HEK293 (cell line): Measurements from ENCODE around the gene SYN1.

Source experiments
- CTCF ChIA-PET: fragments of 350-600 bp; formaldehyde crosslinking; extraction: SDS; loops from one replicate; lab custom pipeline; 2021; ENCODE audit warnings: antibody characterized with exemption; lab: Yijun Ruan, JAX
- POLR2A ChIA-PET: fragments of 300-600 bp; formaldehyde crosslinking; extraction: SDS; loops from one replicate; lab custom pipeline; 2020; ENCODE audit warnings: antibody characterized with exemption, inconsistent platforms; lab: Yijun Ruan, JAX
- H3K27ac ChIP-seq: fragments of 200-500 bp; sonication (Bioruptor generic); 2 replicates; pipeline ENCODE4 v1.5.1; 2014; ENCODE audit warnings: low read depth, low read length, control low read depth, inconsistent platforms; ENCODE audit errors: extremely low read depth
- H3K36me3 ChIP-seq, 2 experiments: fragments of 200-500 bp in 1 of 2; sonication (Bioruptor generic) in 1 of 2; 1 replicate in 1 of 2; 2 replicates in 1 of 2; pipeline ENCODE4 v1.5.1; 2014 to 2017; ENCODE audit warnings: inconsistent platforms in 2 of 2, low read length in 2 of 2; ENCODE audit not compliant: control insufficient read depth in 2 of 2, insufficient read depth in 1 of 2
- H3K4me1 ChIP-seq: fragments of 200-500 bp; sonication (Bioruptor generic); 2 replicates; pipeline ENCODE4 v1.5.1; 2014; ENCODE audit warnings: mild to moderate bottlenecking, low read length, inconsistent platforms; ENCODE audit not compliant: control insufficient read depth, insufficient read depth
- H3K4me3 ChIP-seq: 2 replicates; pipeline ENCODE4 v1.5.1; 2011; ENCODE audit warnings: low read depth, mild to moderate bottlenecking, control low read depth, low read length, moderate library complexity
- H3K9me3 ChIP-seq: fragments of 200-500 bp; sonication (Bioruptor generic); 2 replicates; pipeline ENCODE4 v1.5.1; 2014; ENCODE audit warnings: low read depth, low read length, inconsistent platforms; ENCODE audit not compliant: control insufficient read depth, insufficient read depth
- ELK4 ChIP-seq: IDR thresholded peaks from 2 replicates; pipeline ENCODE4 v1.6.1; 2011; ENCODE audit warnings: mild to moderate bottlenecking, low read depth, low read length, borderline replicate concordance
- GFI1B ChIP-seq: fragments of 450-650 bp; formaldehyde crosslinking; IDR thresholded peaks from 2 replicates; pipeline ENCODE4 v1.5.1; 2016; ENCODE audit warnings: missing biosample characterization, missing genetic modification characterization
- GLI4 ChIP-seq: fragments of 450-650 bp; formaldehyde crosslinking; IDR thresholded peaks from 2 replicates; pipeline ENCODE4 v1.5.1; 2016; ENCODE audit warnings: missing biosample characterization, missing genetic modification characterization
- KLF9 ChIP-seq: fragments of 450-650 bp; formaldehyde crosslinking; IDR thresholded peaks from 2 replicates; pipeline ENCODE4 v1.5.1; 2016; ENCODE audit warnings: missing biosample characterization, missing genetic modification characterization, low read depth
- OSR2 ChIP-seq: fragments of 450-650 bp; formaldehyde crosslinking; IDR thresholded peaks from 2 replicates; pipeline ENCODE4 v1.5.1; 2016; ENCODE audit warnings: missing biosample characterization, missing genetic modification characterization
- PBX3 ChIP-seq: sonication (generic); formaldehyde crosslinking; IDR thresholded peaks from 2 replicates; pipeline ENCODE4 v1.8.1; 2022; ENCODE audit warnings: mild to moderate bottlenecking, moderate library complexity, missing genetic modification reagents
- RBAK ChIP-seq: fragments of 450-650 bp; formaldehyde crosslinking; IDR thresholded peaks from 2 replicates; pipeline ENCODE4 v1.5.1; 2016; ENCODE audit warnings: missing biosample characterization, missing genetic modification characterization
- SP7 ChIP-seq: fragments of 450-650 bp; formaldehyde crosslinking; IDR thresholded peaks from 2 replicates; pipeline ENCODE4 v1.5.1; 2016; ENCODE audit warnings: missing biosample characterization, missing genetic modification characterization
- ZBTB11 ChIP-seq: fragments of 450-650 bp; formaldehyde crosslinking; conservative IDR thresholded peaks from 2 replicates; pipeline ENCODE4 v1.5.1; 2016; ENCODE audit warnings: low read depth, missing biosample characterization, missing genetic modification characterization
- ZBTB26 ChIP-seq: fragments of 450-650 bp; formaldehyde crosslinking; optimal IDR thresholded peaks from 2 replicates; pipeline ENCODE3; 2016; ENCODE audit warnings: missing biosample characterization, mild to moderate bottlenecking, missing genetic modification characterization
- ZBTB49 ChIP-seq: fragments of 450-650 bp; formaldehyde crosslinking; IDR thresholded peaks from 2 replicates; pipeline ENCODE4 v1.5.1; 2016; ENCODE audit warnings: missing biosample characterization, missing genetic modification characterization, low read depth
- ZEB2 ChIP-seq: fragments of 450-650 bp; formaldehyde crosslinking; IDR thresholded peaks from 2 replicates; pipeline ENCODE4 v1.5.1; 2016; ENCODE audit warnings: missing biosample characterization, missing genetic modification characterization
- ZNF138 ChIP-seq: fragments of 450-650 bp; formaldehyde crosslinking; IDR thresholded peaks from 2 replicates; pipeline ENCODE4 v1.5.1; 2016; ENCODE audit warnings: missing biosample characterization, missing genetic modification characterization, borderline replicate concordance
- ZNF175 ChIP-seq: fragments of 450-650 bp; formaldehyde crosslinking; IDR thresholded peaks from 2 replicates; pipeline ENCODE4 v1.5.1; 2016; ENCODE audit warnings: missing biosample characterization, missing genetic modification characterization
- ZNF184 ChIP-seq: fragments of 450-650 bp; IDR thresholded peaks from 2 replicates; pipeline ENCODE4 v1.5.1; 2018; ENCODE audit warnings: missing biosample characterization, mild to moderate bottlenecking, missing genetic modification characterization
- ZNF223 ChIP-seq: fragments of 450-650 bp; formaldehyde crosslinking; IDR thresholded peaks from 2 replicates; pipeline ENCODE4 v1.5.1; 2016; ENCODE audit warnings: missing biosample characterization, missing genetic modification characterization
- ZNF311 ChIP-seq: fragments of 450-650 bp; formaldehyde crosslinking; IDR thresholded peaks from 2 replicates; pipeline ENCODE4 v1.5.1; 2017; ENCODE audit warnings: missing biosample characterization, missing genetic modification characterization, borderline replicate concordance
- ZNF391 ChIP-seq: fragments of 450-650 bp; formaldehyde crosslinking; IDR thresholded peaks from 2 replicates; pipeline ENCODE4 v1.5.1; 2016; ENCODE audit warnings: low read depth, missing biosample characterization, missing genetic modification characterization, borderline replicate concordance
- ZNF416 ChIP-seq: fragments of 450-650 bp; formaldehyde crosslinking; IDR thresholded peaks from 2 replicates; pipeline ENCODE4 v1.5.1; 2016; ENCODE audit warnings: missing biosample characterization, missing genetic modification characterization
- ZNF433 ChIP-seq: fragments of 450-650 bp; formaldehyde crosslinking; IDR thresholded peaks from 2 replicates; pipeline ENCODE4 v1.5.1; 2016; ENCODE audit warnings: missing biosample characterization, missing genetic modification characterization, low read depth
- ZNF48 ChIP-seq: fragments of 450-650 bp; formaldehyde crosslinking; IDR thresholded peaks from 2 replicates; pipeline ENCODE4 v1.5.1; 2016; ENCODE audit warnings: missing biosample characterization, missing genetic modification characterization
- ZNF561 ChIP-seq: fragments of 450-650 bp; IDR thresholded peaks from 2 replicates; pipeline ENCODE4 v1.5.1; 2018; ENCODE audit warnings: missing biosample characterization, missing genetic modification characterization, borderline replicate concordance
- ZNF645 ChIP-seq: fragments of 450-650 bp; formaldehyde crosslinking; IDR thresholded peaks from 2 replicates; pipeline ENCODE4; 2016; ENCODE audit warnings: missing biosample characterization, missing genetic modification characterization

The SYN1 gene

GRCh38 chrX:47564438-47565085 lies 55.1 kb downstream of the SYN1 start (continued):
- no peak for TF ChIP-seq ZNF138 (tag by site-specific recombination)
- no peak for TF ChIP-seq ELK4
- no peak for TF ChIP-seq ZNF561 (tag by site-specific recombination)
- no peak for TF ChIP-seq ZNF391 (tag by site-specific recombination)
- TF ChIP-seq RBAK (tag by site-specific recombination): no peak
- TF ChIP-seq ZNF311: no peak

- no peaks in the 10 kb centered on the region; the same call in 1 of the 2 replicates for H3K4me1 ChIP-seq
- peaks cover 0 to 56% of the 10 kb centered on the region in 2 experiments; a peak in 1 of 3 replicates for H3K36me3 ChIP-seq
- H3K4me3 ChIP-seq: no peak overlapping the region
- H3K9me3 ChIP-seq: no peaks in the 10 kb centered on the region
- no peak overlapping the region for H3K27ac ChIP-seq
- CTCF ChIA-PET: interaction anchor here (1.2 kb wide), 1 partner anchor 81 kb away, joined by 4 read pairs; no protein-coding TSS in a partner anchor
- POLR2A ChIA-PET: no interaction called here
- TF ChIP-seq KLF9 (tag by site-specific recombination) (no peak), ZBTB26 (tag by site-specific recombination) (no peak), ZEB2 (tag by site-specific recombination) (no peak), ZNF416 (tag by site-specific recombination) (no peak), ZBTB49 (no peak), OSR2 (no peak), ZNF184 (no peak), ZBTB11 (no peak), ZNF645 (tag by site-specific recombination) (no peak), PBX3 (CRISPR knock-in tag) (no peak), ZNF223 (no peak), GFI1B (no peak), ZNF433 (no peak), ZNF175 (no peak), SP7 (tag by site-specific recombination) (no peak), GLI4 (no peak), ZNF48 (tag by site-specific recombination) (no peak)
These were observed 55.8 kb downstream of the SYN1 start for GRCh38 chrX:47563801-47564315.
